ENCODE results near the gene PPP4R4.
"Not testable (repeated sequence)": the region's sequence is repeated elsewhere in the genome, so short reads cannot be mapped to it uniquely, and the experiment has no call there.

Gene PPP4R4

DNA sequence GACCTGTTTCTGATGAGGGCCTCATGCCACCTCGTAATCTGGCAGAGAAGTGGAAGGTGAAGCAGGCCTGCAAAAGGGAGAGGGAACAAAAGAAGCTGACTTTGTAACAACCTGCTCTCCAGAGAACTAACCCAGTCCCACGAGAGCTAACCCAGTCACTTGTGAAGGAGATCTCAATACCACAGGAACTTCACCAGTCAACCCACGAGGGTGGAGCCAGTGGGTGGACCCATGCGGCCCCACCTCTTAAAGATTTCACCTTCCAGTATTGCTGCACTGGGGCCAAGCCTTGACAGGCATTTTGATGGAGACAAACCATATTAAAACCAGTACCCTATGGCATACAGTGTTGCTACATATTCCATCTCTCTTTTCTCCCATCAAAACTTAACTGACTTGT, 63.9 kb downstream of the PPP4R4 start:
- Histone ChIP-seq H3K9me3 (ENCODE audit: insufficient read depth, low read length) (no peaks in the 10 kb centered on the region), H3K79me2 (ENCODE audit: low read length) (no peaks in the 10 kb centered on the region), H3K4me3 (ENCODE audit: low read length) (no peak overlapping the region), H3K27me3 (ENCODE audit: low read depth, low read length) (no peaks in the 10 kb centered on the region), H3K9ac (ENCODE audit: low read length) (no peak overlapping the region), H2AFZ (ENCODE audit: low read depth, low read length) (no peak overlapping the region), H4K20me1 (ENCODE audit: insufficient read depth, low read length) (no peaks in the 10 kb centered on the region), H3K4me2 (ENCODE audit: low read length) (no peak overlapping the region), H3K36me3 (replicated peaks; ENCODE audit: low read depth, low read length) (no peaks in the 10 kb centered on the region), H3K4me1 (ENCODE audit: low read length) (no peaks in the 10 kb centered on the region), H3K27ac (ENCODE audit: low read length) (no peak overlapping the region)
- no peak for TF ChIP-seq EZH2phosphoT487 (IDR thresholded peaks at IDR 0.05; ENCODE audit: low read depth)
- TF ChIP-seq, protein P1, sequence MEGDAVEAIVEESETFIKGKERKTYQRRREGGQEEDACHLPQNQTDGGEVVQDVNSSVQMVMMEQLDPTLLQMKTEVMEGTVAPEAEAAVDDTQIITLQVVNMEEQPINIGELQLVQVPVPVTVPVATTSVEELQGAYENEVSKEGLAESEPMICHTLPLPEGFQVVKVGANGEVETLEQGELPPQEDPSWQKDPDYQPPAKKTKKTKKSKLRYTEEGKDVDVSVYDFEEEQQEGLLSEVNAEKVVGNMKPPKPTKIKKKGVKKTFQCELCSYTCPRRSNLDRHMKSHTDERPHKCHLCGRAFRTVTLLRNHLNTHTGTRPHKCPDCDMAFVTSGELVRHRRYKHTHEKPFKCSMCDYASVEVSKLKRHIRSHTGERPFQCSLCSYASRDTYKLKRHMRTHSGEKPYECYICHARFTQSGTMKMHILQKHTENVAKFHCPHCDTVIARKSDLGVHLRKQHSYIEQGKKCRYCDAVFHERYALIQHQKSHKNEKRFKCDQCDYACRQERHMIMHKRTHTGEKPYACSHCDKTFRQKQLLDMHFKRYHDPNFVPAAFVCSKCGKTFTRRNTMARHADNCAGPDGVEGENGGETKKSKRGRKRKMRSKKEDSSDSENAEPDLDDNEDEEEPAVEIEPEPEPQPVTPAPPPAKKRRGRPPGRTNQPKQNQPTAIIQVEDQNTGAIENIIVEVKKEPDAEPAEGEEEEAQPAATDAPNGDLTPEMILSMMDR (IDR thresholded peaks at IDR 0.05; ENCODE audit: low read depth, low read length) = no peak

DNA sequence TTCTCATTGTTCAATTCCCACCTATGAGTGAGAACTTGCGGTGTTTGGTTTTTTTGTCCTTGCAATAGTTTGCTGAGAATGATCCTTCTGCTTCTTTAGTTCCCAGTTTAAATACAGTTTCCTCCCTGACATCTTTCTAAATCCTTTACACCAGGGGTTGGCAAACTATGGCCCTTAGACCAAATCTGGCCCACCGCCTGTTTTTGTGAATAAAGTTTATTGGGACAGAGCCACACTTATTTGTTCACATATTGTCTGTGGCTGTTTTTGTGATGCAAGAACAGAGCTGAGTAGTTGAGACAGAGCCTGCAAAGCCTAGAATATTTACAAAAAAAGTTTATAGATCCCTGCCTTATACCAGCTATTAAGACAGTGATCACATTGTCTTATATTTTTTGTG, 65.3 kb downstream of the PPP4R4 start:
- Histone ChIP-seq H3K36me3 (replicated peaks; ENCODE audit: low read depth, low read length) (no peaks in the 10 kb centered on the region), H2AFZ (ENCODE audit: low read depth, low read length) (no peak overlapping the region), H3K79me2 (ENCODE audit: low read length) (no peaks in the 10 kb centered on the region), H3K27ac (ENCODE audit: low read length) (no peak overlapping the region), H3K27me3 (ENCODE audit: low read depth, low read length) (no peaks in the 10 kb centered on the region), H3K4me3 (ENCODE audit: low read length) (no peak overlapping the region), H3K9me3 (ENCODE audit: insufficient read depth, low read length) (no peaks in the 10 kb centered on the region), H4K20me1 (ENCODE audit: insufficient read depth, low read length) (no peaks in the 10 kb centered on the region), H3K9ac (ENCODE audit: low read length) (no peak overlapping the region), H3K4me1 (ENCODE audit: low read length) (no peaks in the 10 kb centered on the region), H3K4me2 (ENCODE audit: low read length) (no peak overlapping the region)
- no peak for TF ChIP-seq EZH2phosphoT487 (IDR thresholded peaks at IDR 0.05; ENCODE audit: low read depth)
- TF ChIP-seq, protein P1 (IDR thresholded peaks at IDR 0.05; ENCODE audit: low read depth, low read length) = no peak

DNA sequence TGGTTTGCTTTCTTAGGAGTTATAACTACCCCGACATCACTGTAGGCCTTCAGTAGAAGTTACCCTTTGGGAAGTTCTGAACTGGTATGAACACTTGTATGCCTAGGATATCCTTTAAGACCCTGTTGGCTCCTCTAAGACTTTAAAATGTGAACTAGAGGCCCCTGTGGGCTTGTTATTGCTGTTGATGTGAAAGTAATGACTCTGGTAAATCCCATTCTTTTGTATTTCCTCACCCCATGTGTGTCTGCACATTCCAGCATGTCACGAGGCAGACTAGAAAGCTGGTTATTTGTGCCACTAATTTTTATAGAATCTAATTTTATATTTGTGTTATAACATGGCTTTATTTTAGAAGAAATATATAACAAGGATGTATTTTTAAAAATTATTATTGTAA, 70.1 kb downstream of the PPP4R4 start:
- H2AFZ ChIP-seq (ENCODE audit: low read depth, low read length) = no peak overlapping the region
- no peaks in the 10 kb centered on the region for H3K27me3 ChIP-seq (ENCODE audit: low read depth, low read length)
- H3K4me2 ChIP-seq (ENCODE audit: low read length) = no peak overlapping the region
- H3K9me3 ChIP-seq (ENCODE audit: insufficient read depth, low read length) = no peaks in the 10 kb centered on the region
- no peak overlapping the region for H3K9ac ChIP-seq (ENCODE audit: low read length)
- no peak overlapping the region for H3K4me3 ChIP-seq (ENCODE audit: low read length)
- H4K20me1 ChIP-seq (ENCODE audit: insufficient read depth, low read length) = no peaks in the 10 kb centered on the region
- no peaks in the 10 kb centered on the region for H3K4me1 ChIP-seq (ENCODE audit: low read length)
- no peaks in the 10 kb centered on the region for H3K36me3 ChIP-seq (replicated peaks; ENCODE audit: low read depth, low read length)
- H3K79me2 ChIP-seq (ENCODE audit: low read length) = no peaks in the 10 kb centered on the region
- TF ChIP-seq, protein P1 (IDR thresholded peaks at IDR 0.05; ENCODE audit: low read depth, low read length) = no peak
- H3K27ac ChIP-seq (ENCODE audit: low read length) = no peak overlapping the region

DNA sequence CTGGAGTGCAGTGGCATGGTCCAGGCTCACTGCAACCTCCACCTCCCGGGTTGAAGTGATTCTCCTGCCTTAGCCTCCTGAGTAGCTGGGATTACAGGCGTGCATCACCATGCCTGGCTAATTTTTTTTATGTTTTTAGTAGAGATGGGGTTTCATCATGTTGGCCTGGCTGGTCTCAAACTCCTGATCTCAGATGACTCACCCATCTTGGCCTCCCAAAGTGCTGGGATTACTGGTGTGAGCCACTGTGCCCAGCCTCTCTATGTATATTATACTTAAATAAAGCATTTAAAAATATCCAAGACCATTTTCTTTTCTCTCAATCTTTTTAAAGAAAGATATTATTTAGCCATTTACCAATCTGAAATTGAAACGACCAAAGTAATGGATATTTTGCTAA, 90.1 kb downstream of the PPP4R4 start:
- not testable (repeated sequence) for H3K9me3 ChIP-seq (ENCODE audit: insufficient read depth, low read length); H2AFZ ChIP-seq (ENCODE audit: low read depth, low read length); H3K27me3 ChIP-seq (ENCODE audit: low read depth, low read length); H3K79me2 ChIP-seq (ENCODE audit: low read length); H3K27ac ChIP-seq (ENCODE audit: low read length); H4K20me1 ChIP-seq (ENCODE audit: insufficient read depth, low read length); H3K36me3 ChIP-seq (replicated peaks; ENCODE audit: low read depth, low read length); H3K4me2 ChIP-seq (ENCODE audit: low read length); H3K4me3 ChIP-seq (ENCODE audit: low read length); H3K9ac ChIP-seq (ENCODE audit: low read length); H3K4me1 ChIP-seq (ENCODE audit: low read length)

DNA sequence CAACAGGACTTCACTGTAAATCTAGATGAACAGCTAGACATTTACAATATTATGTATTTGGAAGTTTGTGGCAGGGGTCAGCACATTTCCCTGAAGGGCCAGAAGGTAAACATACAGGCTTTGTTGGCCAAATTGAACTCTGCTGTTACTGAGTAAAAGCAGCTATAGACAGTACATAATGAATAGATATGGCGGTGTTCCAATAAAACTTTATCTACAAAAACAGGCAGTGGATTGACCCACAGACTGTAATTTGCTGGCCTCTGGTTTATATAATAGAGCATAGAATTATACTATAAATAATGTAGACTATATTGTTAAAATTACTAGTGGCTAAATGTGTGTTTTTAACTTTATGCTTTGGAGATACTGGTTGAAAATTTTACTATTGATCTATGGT, 93.2 kb downstream of the PPP4R4 start:
- no peak overlapping the region for H3K9ac ChIP-seq (ENCODE audit: low read length)

DNA sequence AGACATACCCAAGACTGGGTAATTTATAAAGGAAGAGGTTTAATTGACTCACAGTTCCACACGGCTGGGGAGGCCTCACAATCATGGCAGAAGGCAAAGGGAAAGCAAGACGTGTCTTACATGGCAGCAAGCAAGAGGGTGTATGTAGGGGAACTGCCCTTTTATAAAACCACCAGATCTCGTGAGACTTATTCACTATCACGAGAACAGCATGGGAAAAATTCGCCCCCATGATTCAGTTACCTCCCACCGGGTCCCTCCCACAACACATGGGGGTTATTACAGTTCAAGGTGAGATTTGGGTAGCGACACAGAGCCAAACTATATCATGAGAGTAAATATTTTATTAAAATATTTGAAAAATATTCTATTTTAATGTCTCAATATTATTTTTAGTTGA, 94.5 kb downstream of the PPP4R4 start:
- H3K4me2 ChIP-seq (ENCODE audit: low read length); H2AFZ ChIP-seq (ENCODE audit: low read depth, low read length); H3K27ac ChIP-seq (ENCODE audit: low read length); H3K36me3 ChIP-seq (replicated peaks; ENCODE audit: low read depth, low read length); H3K9ac ChIP-seq (ENCODE audit: low read length); H3K4me3 ChIP-seq (ENCODE audit: low read length); H3K79me2 ChIP-seq (ENCODE audit: low read length); H4K20me1 ChIP-seq (ENCODE audit: insufficient read depth, low read length); H3K27me3 ChIP-seq (ENCODE audit: low read depth, low read length); H3K4me1 ChIP-seq (ENCODE audit: low read length); H3K9me3 ChIP-seq (ENCODE audit: insufficient read depth, low read length): not testable (repeated sequence)

More for the DNA sequence above, 93.2 kb downstream of the PPP4R4 start:
- no peak overlapping the region for H3K4me2 ChIP-seq (ENCODE audit: low read length)
- no peaks in the 10 kb centered on the region for H3K79me2 ChIP-seq (ENCODE audit: low read length)
- no peaks in the 10 kb centered on the region for H4K20me1 ChIP-seq (ENCODE audit: insufficient read depth, low read length)
- H3K4me3 ChIP-seq (ENCODE audit: low read length) = no peak overlapping the region
- H2AFZ ChIP-seq (ENCODE audit: low read depth, low read length) = no peak overlapping the region
- TF ChIP-seq, protein P1 (IDR thresholded peaks at IDR 0.05; ENCODE audit: low read depth, low read length) = no peak
- no peak for TF ChIP-seq EZH2phosphoT487 (IDR thresholded peaks at IDR 0.05; ENCODE audit: low read depth)
- no peaks in the 10 kb centered on the region for H3K4me1 ChIP-seq (ENCODE audit: low read length)
- no peaks in the 10 kb centered on the region for H3K27me3 ChIP-seq (ENCODE audit: low read depth, low read length)
- peaks cover 2% of the 10 kb centered on the region for H3K36me3 ChIP-seq (replicated peaks; ENCODE audit: low read depth, low read length)
- no peak overlapping the region for H3K27ac ChIP-seq (ENCODE audit: low read length)
- H3K9me3 ChIP-seq (ENCODE audit: insufficient read depth, low read length) = peaks cover 5% of the 10 kb centered on the region; the same call in 1 of the 2 replicates

Data from OCI-LY3 (cell line).